ENCODE results near the gene SMTN. TPM values are rescaled to one million over a fixed set of nuclear protein-coding genes. Genes with fewer than 3 reads are reported as not detected.

Gene SMTN
- total and polyA plus RNA-seq, 12 donors = 4.6 to 155 (median 88.9) TPM

GRCh38 chr22:31085928-31086327 is 4.8 kb downstream of the SMTN start:
- TF ChIP-seq CTCF (IDR thresholded peaks at IDR 0.05) = no peak
- WGBS, 4 donors = 67 to 90% (median 85%) methylated on average over 1 to 3 of the region's 3 CpGs
- DNase-seq = peak in 1 of 7 donors; percentile 5
- Histone ChIP-seq H3K27ac (peak overlapping the region in 3 of 5 donors; percentile 72 to 90 (median 82)), H3K4me3 (peak overlapping the region in 1 of 4 donors; percentile 69), H3K9me3 (replicated peaks in 1 of 3) (no peaks in the 10 kb centered on the region), H3K36me3 (replicated peaks in 1 of 2) (peaks cover 0 to 29% of the 10 kb centered on the region in 2 donors), H3K4me1 (replicated peaks in 1 of 2) (peaks cover 0 to 25% of the 10 kb centered on the region in 2 donors), H3K27me3 (no peaks in the 10 kb centered on the region)
- intact Hi-C loops (cut with DNase I) = loop anchor here (2.0 to 5.0 kb wide), 5 partner anchors 61 to 146 kb away; partner anchors contain the start of genes MORC2 (in 1 of the 2) and TUG1 (in 1 of the 2)

- no peak for DNase-seq
- Histone ChIP-seq H3K36me3 (replicated peaks in 1 of 2) (peaks cover 0 to 38% of the 10 kb centered on the region in 2 donors), H3K9me3 (replicated peaks in 1 of 3) (no peaks in the 10 kb centered on the region), H3K4me3 (no peak overlapping the region), H3K4me1 (replicated peaks in 1 of 2) (peaks cover 0 to 24% of the 10 kb centered on the region in 2 donors), H3K27me3 (no peaks in the 10 kb centered on the region), H3K27ac (peak overlapping the region in 1 of 5 donors; percentile 90)
- TF ChIP-seq POLR2A (IDR thresholded peaks at IDR 0.05) (no peak), CTCF (IDR thresholded peaks at IDR 0.05) (no peak)
- intact Hi-C loops (cut with DNase I) = loop anchor here (5.0 kb wide), 4 partner anchors 60 to 145 kb away; partner anchors contain the start of genes MORC2 (in 1 of the 2) and TUG1 (in 1 of the 2)
- 74 to 80% (median 75%) methylated on average over 6 to 8 of the region's 8 CpGs for WGBS, 4 donors
These were observed 5.7 kb downstream of the SMTN start for GRCh38 chr22:31086703-31087330.

GRCh38 chr22:31087744-31088215 is 6.7 kb downstream of the SMTN start:
- peak overlapping the region in 1 of 5 donors; percentile 90 for H3K27ac ChIP-seq
- peaks cover 0 to 47% of the 10 kb centered on the region in 2 donors for H3K36me3 ChIP-seq (replicated peaks in 1 of 2)
- DNase-seq = peak in 1 of 7 donors; percentile 13
- H3K4me3 ChIP-seq = no peak overlapping the region
- H3K4me1 ChIP-seq (replicated peaks in 1 of 2) = peaks cover 0 to 24% of the 10 kb centered on the region in 2 donors
- 90 to 95% (median 90%) methylated on average over 14 to 21 of the region's 21 CpGs for WGBS, 4 donors
- H3K9me3 ChIP-seq (replicated peaks in 1 of 3) = no peaks in the 10 kb centered on the region
- intact Hi-C loops (cut with DNase I) = loop anchor here (5.0 kb wide), 4 partner anchors 60 to 145 kb away; partner anchors contain the start of genes MORC2 (in 1 of the 2) and TUG1 (in 1 of the 2)
- no peaks in the 10 kb centered on the region for H3K27me3 ChIP-seq
- TF ChIP-seq CTCF (IDR thresholded peaks at IDR 0.05) = no peak

GRCh38 chr22:31088233-31088986 is 7.3 kb downstream of the SMTN start:
- peak in 2 of 7 donors; percentile 15 to 50 for DNase-seq
- Histone ChIP-seq H3K36me3 (replicated peaks in 1 of 2) (peaks cover 0 to 52% of the 10 kb centered on the region in 2 donors), H3K4me3 (no peak overlapping the region), H3K4me1 (replicated peaks in 1 of 2) (peaks cover 0 to 19% of the 10 kb centered on the region in 2 donors), H3K9me3 (replicated peaks in 1 of 3) (no peaks in the 10 kb centered on the region), H3K27me3 (no peaks in the 10 kb centered on the region), H3K27ac (peak overlapping the region in 1 of 5 donors; percentile 37)
- intact Hi-C loops (cut with DNase I) = loop anchor here (5.0 kb wide), 4 partner anchors 59 to 144 kb away; partner anchors contain the start of genes MORC2 (in 1 of the 2) and TUG1 (in 1 of the 2)
- TF ChIP-seq CTCF (IDR thresholded peaks at IDR 0.05) (no peak), POLR2A (IDR thresholded peaks at IDR 0.05) (no peak)
- WGBS, 4 donors = 90 to 96% (median 92%) methylated on average over 16 to 26 of the region's 26 CpGs
